ENCODE data around the gene TMEM79.
A peak's percentile ranks its signal among the peaks of the same experiment; 100 is the strongest.

TMEM79 gene

GRCh38 chr1:156284112-156284511, at the start of gene TMEM79:
TSS of gene TMEM79 (plus strand) at chr1:156284325. CDS start at chr1:156285227, 902 bp downstream.
- DNase-seq: no peak

- DNase-seq: no peak
Measured at GRCh38 chr1:156236164-156236563, 48.0 kb upstream of the TMEM79 start.

GRCh38 chr1:156238248-156238647, 45.9 kb upstream of the TMEM79 start:
- DNase-seq: no peak

- DNase-seq: no peak
Measured at GRCh38 chr1:156241311-156241811, 42.8 kb upstream of the TMEM79 start.

- DNase-seq: no peak
Measured at GRCh38 chr1:156241926-156242325, 42.2 kb upstream of the TMEM79 start, which contains the start of gene BGLAP. TSS of gene BGLAP (plus strand) at chr1:156242184. CDS start at chr1:156242232, 48 bp downstream.

GRCh38 chr1:156242738-156243137, 41.4 kb upstream of the TMEM79 start:
- DNase-seq: no peak

GRCh38 chr1:156244126-156244525, 40.0 kb upstream of the TMEM79 start:
- no peak for DNase-seq

GRCh38 chr1:156244712-156245111, 39.4 kb upstream of the TMEM79 start:
- DNase-seq: no peak

- peak; percentile 25 for DNase-seq
Measured at GRCh38 chr1:156245451-156246232, 38.5 kb upstream of the TMEM79 start.

- DNase-seq: no peak
Measured at GRCh38 chr1:156246241-156246780, 37.8 kb upstream of the TMEM79 start.

- no peak for DNase-seq
Measured at GRCh38 chr1:156246781-156247459, 37.2 kb upstream of the TMEM79 start.

- no peak for DNase-seq
Measured at GRCh38 chr1:156247460-156248322, 36.4 kb upstream of the TMEM79 start, which contains the start of gene PAQR6. TSS of gene PAQR6 (minus strand) at chr1:156248056. CDS start at chr1:156246731, 1,325 bp downstream.

- DNase-seq: no peak
Measured at GRCh38 chr1:156248323-156248683, 35.8 kb upstream of the TMEM79 start.

GRCh38 chr1:156249593-156249992, 34.5 kb upstream of the TMEM79 start:
- DNase-seq: no peak

- DNase-seq: no peak
Measured at GRCh38 chr1:156251527-156251926, 32.6 kb upstream of the TMEM79 start.

GRCh38 chr1:156253634-156254033, 30.5 kb upstream of the TMEM79 start:
- DNase-seq: no peak

GRCh38 chr1:156257711-156258110, 26.4 kb upstream of the TMEM79 start:
- DNase-seq: no peak

- no peak for DNase-seq
Measured at GRCh38 chr1:156258859-156259258, 25.3 kb upstream of the TMEM79 start.

- no peak for DNase-seq
Measured at GRCh38 chr1:156259805-156260204, 24.3 kb upstream of the TMEM79 start.

GRCh38 chr1:156260896-156261295, 23.2 kb upstream of the TMEM79 start:
- no peak for DNase-seq

GRCh38 chr1:156262461-156263287, 21.5 kb upstream of the TMEM79 start:
- no peak for DNase-seq

- no peak for DNase-seq
Measured at GRCh38 chr1:156263288-156263655, 20.9 kb upstream of the TMEM79 start.
